ENCODE measurements around the gene PHF23. TPM values are rescaled to one million over a fixed set of nuclear protein-coding genes. Genes with fewer than 3 reads are reported as not detected.

The PHF23 gene
- 10 to 100 TPM; 51.8 to 74.3 (median 60.9) TPM for polyA plus RNA-seq (ENCODE audit: insufficient read length in 4 of 4)

DNA sequence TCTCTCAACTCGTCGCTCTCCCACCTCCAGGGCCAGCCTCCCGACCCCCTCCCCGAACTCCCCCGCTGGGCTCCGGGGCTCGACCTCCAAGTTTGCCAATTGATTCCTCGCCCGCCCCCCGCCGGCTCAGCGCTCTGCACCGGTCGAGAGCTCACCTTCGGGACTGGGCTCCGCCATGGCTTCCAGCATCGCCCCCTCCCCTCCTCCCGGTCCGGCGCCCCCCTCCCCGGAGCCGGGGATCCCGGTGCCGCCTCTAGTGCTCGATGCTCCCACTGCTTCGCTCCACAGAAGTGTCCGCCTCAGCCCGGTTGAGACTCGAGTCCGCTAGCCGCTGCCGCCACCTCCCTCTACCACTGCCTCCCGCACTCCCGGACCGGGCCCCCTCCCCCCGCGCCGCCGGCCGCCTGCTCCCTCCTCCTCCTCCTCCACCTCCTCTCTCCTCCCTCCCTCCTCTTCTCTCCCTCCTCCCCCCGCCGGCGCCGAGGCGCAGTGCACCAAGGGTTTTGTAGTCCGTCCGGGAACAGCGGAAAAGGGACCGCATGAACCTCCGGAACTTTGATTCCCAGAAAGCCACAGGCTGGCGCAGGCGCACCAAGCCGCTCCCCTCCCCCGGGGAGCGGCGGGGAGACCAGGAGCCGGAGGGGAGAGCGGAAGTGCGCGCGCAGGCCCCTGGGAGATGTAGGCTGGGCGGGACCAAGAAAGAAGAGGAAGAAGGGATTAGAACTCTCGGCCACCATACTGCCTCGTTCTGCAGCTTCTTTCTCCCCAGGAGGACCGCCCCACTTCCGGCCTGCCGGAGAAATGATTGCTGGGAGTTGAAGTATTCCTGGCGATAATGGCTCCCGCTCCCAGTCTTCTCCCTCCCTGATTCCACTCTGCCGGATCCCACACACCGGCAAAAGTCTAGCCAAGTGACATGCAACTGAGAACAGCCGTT is at the start of gene PHF23:
Gene PHF23 (minus strand): TSS at position 367 of the 937 bp plus-strand sequence. CDS start 178 bp downstream, at position 189.
- DNase-seq (ENCODE audit: low read depth in 4 of 4, low spot score in 2 of 4) = peak; percentile 94 to 99 (median 99)

GRCh38 chr17:7285679-7286078 is 46.4 kb upstream of the PHF23 start:
- DNase-seq (ENCODE audit: low read depth in 4 of 4, low spot score in 2 of 4) = no peak

DNA sequence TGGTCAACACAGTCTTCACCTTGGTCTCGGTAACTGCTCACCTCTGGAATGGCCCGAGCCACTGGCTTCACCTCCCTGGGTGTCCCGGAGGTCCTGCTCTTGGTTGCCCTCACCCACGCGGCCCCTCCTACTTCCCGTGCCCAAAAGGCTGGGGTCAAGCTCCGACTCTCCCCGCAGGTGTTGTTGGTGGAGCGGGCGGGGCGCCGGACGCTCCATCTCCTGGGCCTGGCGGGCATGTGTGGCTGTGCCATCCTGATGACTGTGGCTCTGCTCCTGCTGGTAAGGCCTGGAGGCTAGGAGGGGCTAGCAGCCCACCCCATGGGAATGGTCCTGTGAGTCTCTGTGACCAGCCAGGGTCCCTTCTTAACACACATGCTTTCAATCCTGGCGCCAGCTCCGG is 45.7 kb upstream of the PHF23 start:
- DNase-seq (ENCODE audit: low read depth in 4 of 4, low spot score in 2 of 4) = no peak

GRCh38 chr17:7283471-7284216 is 44.4 kb upstream of the PHF23 start:
- no peak for DNase-seq (ENCODE audit: low read depth in 4 of 4, low spot score in 2 of 4)

GRCh38 chr17:7282752-7283321 is 43.6 kb upstream of the PHF23 start:
- no peak for DNase-seq (ENCODE audit: low read depth in 4 of 4, low spot score in 2 of 4)

DNA sequence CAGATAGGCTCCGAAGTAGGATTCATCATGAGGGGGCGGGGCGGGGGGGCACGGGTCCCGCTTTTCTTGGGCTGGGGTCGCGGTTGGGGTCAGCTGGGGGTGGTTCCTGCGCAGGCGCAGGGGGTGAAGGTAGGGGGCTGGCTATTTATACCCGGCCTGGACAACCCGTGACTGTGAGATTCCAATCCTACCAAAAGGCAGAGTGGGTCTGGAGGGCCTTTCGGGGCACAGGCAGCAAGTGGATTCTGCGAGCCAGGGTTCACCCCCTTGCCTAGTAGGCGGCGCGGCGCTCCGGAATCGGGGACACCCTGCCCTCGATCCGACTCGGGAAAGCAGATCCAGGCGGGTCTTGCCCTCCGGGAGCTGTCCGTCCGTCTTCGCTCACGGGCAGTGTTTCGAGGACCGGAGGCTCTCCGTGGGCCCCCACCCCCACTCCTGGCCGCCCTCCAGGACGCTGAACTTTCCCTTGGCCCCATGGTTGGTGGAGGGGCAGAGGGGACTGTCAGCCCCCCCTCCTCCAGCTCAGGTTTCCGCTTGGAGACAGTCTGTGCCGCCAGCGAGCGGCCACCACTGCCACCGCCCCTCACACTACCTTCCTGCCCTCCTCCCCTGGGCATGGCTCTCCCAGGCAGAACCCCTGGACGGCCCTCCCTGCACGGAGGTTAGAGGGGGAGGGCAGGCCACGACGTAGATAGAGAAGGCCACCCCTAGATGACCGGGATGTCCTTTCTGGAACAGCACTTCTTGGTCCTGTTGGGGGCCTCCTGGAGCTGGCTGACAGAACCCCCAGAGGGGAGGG is 42.9 kb upstream of the PHF23 start:
- no peak for DNase-seq (ENCODE audit: low read depth in 4 of 4, low spot score in 2 of 4)

- DNase-seq (ENCODE audit: low read depth in 4 of 4, low spot score in 2 of 4) = peak; percentile 82 to 95 (median 90)
These were observed 42.1 kb upstream of the PHF23 start, which contains the start of gene SLC2A4 for GRCh38 chr17:7281074-7281952. SLC2A4 (plus strand) TSS chr17:7281718; CDS start chr17:7281935, 217 bp downstream.

- peak in 1 of 4 donors; percentile 75 for DNase-seq (ENCODE audit: low read depth in 4 of 4, low spot score in 2 of 4)
These were observed 41.3 kb upstream of the PHF23 start for GRCh38 chr17:7280519-7281073.

GRCh38 chr17:7279448-7279847 is 40.2 kb upstream of the PHF23 start:
- DNase-seq (ENCODE audit: low read depth in 4 of 4, low spot score in 2 of 4) = no peak

DNA sequence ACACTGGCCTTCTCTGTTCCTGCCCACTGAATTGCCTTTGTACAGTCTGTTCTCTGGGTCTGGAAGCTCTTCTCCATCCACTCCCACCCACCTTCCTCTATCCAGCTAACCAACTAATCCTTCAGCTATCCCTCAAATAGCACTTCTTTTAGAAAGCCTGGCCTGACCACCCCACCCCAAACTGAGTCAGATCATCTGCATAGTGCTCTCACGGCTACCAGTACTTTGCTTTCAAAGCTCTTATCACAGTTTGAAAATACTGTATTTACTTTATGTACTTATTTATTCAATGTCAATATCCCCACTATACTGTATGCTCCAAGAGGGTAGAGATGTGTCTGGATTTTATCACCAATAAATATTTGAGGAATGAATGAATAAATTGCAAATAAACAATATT is 27.5 kb upstream of the PHF23 start:
- DNase-seq (ENCODE audit: low read depth in 4 of 4, low spot score in 2 of 4) = no peak

DNA sequence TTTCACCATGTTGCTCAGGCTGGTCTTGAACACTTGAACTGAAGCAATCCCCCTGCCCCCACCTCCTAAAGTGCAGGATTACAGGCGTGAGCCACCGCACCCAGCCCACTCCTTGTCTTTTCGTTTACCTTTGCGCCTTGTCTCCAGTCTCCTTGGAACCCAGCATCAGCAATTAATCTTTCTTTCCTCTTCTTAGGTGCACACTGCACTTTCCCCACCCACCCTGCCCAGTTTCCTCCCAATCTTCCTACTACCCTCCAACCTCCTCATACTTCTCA is 24.5 kb upstream of the PHF23 start:
- no peak for DNase-seq (ENCODE audit: low read depth in 4 of 4, low spot score in 2 of 4)

- DNase-seq (ENCODE audit: low read depth in 4 of 4, low spot score in 2 of 4) = no peak
These were observed 23.9 kb upstream of the PHF23 start for GRCh38 chr17:7262935-7263800.

- no peak for DNase-seq (ENCODE audit: low read depth in 4 of 4, low spot score in 2 of 4)
These were observed 23.1 kb upstream of the PHF23 start, which contains the start of gene CLDN7 for GRCh38 chr17:7262192-7262934. CLDN7 (minus strand) TSS chr17:7262478; CDS start chr17:7262043, 435 bp downstream.

DNA sequence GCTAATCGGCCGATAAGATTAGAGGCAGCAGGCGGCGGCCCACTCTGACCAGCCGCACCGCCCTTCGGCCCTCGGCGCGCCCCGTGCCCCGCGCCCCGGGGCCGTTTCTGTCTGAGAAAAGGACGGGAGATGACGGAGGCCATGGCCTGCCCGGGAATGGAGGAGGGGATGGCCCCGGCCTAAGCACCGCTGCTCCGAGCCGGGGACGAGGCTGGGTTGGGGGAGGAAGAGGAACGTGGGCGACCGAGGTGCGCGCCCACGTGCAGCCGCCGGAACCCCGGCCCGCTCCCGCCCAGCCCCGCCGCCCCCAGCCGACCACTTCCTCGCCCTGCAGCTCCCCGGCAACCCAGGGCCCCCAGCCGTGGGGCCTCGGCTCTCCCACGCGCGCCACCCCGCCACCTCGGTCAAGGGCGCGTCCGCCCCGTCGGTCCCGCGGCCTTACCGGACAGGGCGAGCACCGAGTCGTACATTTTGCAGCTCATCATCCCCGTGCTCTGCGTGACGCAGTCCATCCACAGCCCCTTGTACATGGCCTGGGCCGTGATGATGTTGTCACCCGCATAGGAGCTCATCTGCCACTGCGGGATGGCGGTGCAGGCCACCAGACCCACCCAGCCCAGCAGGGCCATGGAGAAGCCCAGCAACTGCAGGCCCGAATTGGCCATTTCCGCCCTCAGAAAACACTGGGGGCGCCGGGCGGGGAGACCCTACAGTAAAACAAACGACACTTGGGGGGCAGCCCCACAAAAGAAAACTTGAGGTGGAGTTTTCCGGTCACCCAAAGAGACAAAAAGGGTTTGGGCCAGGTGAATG is 22.3 kb upstream of the PHF23 start:
- DNase-seq (ENCODE audit: low read depth in 4 of 4, low spot score in 2 of 4) = no peak

DNA sequence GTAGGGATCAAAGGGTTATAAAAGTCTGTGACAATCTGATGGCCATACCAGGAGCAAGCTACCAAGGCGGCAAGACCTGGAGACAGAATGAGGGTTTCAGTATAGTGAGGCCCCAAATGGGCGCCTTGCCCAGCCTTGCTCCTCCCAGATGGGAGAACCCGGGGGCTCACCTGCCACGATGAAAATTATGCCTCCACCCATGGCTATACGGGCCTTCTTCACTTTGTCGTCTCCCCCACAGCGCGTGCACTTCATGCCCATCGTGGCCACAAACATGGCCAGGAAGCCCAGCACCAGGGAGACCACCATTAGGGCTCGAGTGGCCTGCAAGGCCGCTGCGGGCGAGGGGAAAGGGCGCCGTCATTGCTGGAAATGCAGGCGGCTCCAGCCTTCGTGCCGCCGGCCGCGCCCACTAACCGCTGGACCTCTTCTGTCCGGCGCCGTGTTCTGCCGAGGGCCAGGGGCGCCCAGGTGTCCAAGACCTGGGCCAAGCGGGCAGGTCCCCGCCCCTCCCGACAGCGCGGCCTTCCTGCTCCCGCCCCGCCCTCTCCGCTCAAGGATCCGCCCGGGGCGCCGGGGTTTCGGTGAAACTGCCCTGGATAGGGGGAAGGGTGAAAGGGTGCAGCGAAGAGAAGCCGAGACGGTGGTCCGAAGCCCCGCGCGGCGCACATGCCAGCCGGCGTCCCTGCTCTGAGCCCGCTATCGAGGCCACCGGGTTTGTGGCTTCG is 21.6 kb upstream of the PHF23 start:
- no peak for DNase-seq (ENCODE audit: low read depth in 4 of 4, low spot score in 2 of 4)

GRCh38 chr17:7260151-7260550 is 20.9 kb upstream of the PHF23 start:
- DNase-seq (ENCODE audit: low read depth in 4 of 4, low spot score in 2 of 4) = no peak

Measured in left renal cortex interstitium (tissue), 4 donors.